Measurements from ENCODE around the gene RAN. TPM values are rescaled to one million over a fixed set of nuclear protein-coding genes. Genes with fewer than 3 reads are reported as not detected.

Gene RAN
- total and polyA plus RNA-seq, 9 of the 15 experiments (the other 6 are each of a cell fraction or from before 2014, with no cell fraction given) = 1,687 to 3,820 (median 2,300) TPM

- TF ChIP-seq CBX5 (IDR thresholded peaks at IDR 0.05; ENCODE audit: borderline replicate concordance, low read depth) (no peak), ZFPM2 (CRISPR knock-in tag; IDR thresholded peaks at IDR 0.05) (0 out of 2 replicates have a peak, but pooled peaks have one; percentile 20), BCLAF1 (IDR thresholded peaks at IDR 0.05; ENCODE audit: borderline replicate concordance in 1 of 2, control insufficient read depth in 1 of 2, low read depth in 2 of 2, low read length in 1 of 2) (no peak), ZNF766 (CRISPR knock-in tag; conservative IDR thresholded peaks at IDR 0.05) (no peak), ZNF316 (IDR thresholded peaks at IDR 0.05) (no peak), NFIC (IDR thresholded peaks at IDR 0.05) (peak; percentile 44), SMARCC2 (IDR thresholded peaks at IDR 0.05; ENCODE audit: low read depth) (no peak), ZNF324 (CRISPR knock-in tag; IDR thresholded peaks at IDR 0.05) (no peak), BRCA1 (IDR thresholded peaks at IDR 0.05) (no peak), BRCA1 (CRISPR knock-in tag; IDR thresholded peaks at IDR 0.05) (no peak), CREB1 (IDR thresholded peaks at IDR 0.05) (peak; percentile 59; the same call in 1 of the 2 replicates), CREB1 (CRISPR knock-in tag; IDR thresholded peaks at IDR 0.05) (no peak), ZNF57 (CRISPR knock-in tag; IDR thresholded peaks at IDR 0.05) (no peak)
- TF ChIP-seq, protein P1, sequence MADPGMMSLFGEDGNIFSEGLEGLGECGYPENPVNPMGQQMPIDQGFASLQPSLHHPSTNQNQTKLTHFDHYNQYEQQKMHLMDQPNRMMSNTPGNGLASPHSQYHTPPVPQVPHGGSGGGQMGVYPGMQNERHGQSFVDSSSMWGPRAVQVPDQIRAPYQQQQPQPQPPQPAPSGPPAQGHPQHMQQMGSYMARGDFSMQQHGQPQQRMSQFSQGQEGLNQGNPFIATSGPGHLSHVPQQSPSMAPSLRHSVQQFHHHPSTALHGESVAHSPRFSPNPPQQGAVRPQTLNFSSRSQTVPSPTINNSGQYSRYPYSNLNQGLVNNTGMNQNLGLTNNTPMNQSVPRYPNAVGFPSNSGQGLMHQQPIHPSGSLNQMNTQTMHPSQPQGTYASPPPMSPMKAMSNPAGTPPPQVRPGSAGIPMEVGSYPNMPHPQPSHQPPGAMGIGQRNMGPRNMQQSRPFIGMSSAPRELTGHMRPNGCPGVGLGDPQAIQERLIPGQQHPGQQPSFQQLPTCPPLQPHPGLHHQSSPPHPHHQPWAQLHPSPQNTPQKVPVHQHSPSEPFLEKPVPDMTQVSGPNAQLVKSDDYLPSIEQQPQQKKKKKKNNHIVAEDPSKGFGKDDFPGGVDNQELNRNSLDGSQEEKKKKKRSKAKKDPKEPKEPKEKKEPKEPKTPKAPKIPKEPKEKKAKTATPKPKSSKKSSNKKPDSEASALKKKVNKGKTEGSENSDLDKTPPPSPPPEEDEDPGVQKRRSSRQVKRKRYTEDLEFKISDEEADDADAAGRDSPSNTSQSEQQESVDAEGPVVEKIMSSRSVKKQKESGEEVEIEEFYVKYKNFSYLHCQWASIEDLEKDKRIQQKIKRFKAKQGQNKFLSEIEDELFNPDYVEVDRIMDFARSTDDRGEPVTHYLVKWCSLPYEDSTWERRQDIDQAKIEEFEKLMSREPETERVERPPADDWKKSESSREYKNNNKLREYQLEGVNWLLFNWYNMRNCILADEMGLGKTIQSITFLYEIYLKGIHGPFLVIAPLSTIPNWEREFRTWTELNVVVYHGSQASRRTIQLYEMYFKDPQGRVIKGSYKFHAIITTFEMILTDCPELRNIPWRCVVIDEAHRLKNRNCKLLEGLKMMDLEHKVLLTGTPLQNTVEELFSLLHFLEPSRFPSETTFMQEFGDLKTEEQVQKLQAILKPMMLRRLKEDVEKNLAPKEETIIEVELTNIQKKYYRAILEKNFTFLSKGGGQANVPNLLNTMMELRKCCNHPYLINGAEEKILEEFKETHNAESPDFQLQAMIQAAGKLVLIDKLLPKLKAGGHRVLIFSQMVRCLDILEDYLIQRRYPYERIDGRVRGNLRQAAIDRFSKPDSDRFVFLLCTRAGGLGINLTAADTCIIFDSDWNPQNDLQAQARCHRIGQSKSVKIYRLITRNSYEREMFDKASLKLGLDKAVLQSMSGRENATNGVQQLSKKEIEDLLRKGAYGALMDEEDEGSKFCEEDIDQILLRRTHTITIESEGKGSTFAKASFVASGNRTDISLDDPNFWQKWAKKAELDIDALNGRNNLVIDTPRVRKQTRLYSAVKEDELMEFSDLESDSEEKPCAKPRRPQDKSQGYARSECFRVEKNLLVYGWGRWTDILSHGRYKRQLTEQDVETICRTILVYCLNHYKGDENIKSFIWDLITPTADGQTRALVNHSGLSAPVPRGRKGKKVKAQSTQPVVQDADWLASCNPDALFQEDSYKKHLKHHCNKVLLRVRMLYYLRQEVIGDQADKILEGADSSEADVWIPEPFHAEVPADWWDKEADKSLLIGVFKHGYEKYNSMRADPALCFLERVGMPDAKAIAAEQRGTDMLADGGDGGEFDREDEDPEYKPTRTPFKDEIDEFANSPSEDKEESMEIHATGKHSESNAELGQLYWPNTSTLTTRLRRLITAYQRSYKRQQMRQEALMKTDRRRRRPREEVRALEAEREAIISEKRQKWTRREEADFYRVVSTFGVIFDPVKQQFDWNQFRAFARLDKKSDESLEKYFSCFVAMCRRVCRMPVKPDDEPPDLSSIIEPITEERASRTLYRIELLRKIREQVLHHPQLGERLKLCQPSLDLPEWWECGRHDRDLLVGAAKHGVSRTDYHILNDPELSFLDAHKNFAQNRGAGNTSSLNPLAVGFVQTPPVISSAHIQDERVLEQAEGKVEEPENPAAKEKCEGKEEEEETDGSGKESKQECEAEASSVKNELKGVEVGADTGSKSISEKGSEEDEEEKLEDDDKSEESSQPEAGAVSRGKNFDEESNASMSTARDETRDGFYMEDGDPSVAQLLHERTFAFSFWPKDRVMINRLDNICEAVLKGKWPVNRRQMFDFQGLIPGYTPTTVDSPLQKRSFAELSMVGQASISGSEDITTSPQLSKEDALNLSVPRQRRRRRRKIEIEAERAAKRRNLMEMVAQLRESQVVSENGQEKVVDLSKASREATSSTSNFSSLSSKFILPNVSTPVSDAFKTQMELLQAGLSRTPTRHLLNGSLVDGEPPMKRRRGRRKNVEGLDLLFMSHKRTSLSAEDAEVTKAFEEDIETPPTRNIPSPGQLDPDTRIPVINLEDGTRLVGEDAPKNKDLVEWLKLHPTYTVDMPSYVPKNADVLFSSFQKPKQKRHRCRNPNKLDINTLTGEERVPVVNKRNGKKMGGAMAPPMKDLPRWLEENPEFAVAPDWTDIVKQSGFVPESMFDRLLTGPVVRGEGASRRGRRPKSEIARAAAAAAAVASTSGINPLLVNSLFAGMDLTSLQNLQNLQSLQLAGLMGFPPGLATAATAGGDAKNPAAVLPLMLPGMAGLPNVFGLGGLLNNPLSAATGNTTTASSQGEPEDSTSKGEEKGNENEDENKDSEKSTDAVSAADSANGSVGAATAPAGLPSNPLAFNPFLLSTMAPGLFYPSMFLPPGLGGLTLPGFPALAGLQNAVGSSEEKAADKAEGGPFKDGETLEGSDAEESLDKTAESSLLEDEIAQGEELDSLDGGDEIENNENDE (IDR thresholded peaks at IDR 0.05; ENCODE audit: low read depth, low read length) = no peak
Observed at GRCh38 chr12:130871286-130872178, at the start of gene RAN (continued).

All from K562 (cell line).